ENCODE results near the gene CYLD. TPM values are rescaled to one million over a fixed set of nuclear protein-coding genes. Genes with fewer than 3 reads are reported as not detected.

Gene CYLD
- total and polyA plus RNA-seq, 2 donors (not counting 3 experiments of a cell fraction or from before 2014, with no cell fraction given): 7.4 to 21.5 TPM

DNA sequence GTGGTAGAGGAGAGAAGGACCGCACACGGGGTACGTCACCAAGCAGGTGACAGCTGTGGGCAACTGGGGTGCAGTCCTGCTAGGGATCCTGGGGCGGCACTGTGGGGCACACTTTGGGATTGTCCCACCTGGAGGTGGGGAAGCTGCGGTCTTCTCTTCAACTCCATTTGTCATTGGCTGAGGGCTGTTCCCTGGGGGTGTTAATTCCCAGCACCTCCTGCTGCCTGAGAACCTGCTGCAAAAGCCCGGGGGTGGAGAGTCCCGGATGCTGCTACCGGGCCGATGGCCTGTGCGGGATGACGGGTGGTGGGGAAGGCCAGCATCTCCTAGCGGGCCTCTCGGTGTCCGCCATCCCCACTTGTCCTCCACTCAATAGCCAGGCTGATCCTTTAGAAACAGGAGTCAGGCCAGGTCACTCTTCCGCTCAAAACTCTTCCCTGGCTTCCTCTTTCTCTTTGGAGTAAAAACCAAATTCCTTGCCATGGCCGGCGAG lies 100.2 kb downstream of the CYLD start:
- Histone ChIP-seq H3K4me2 (ENCODE audit: insufficient read depth, low read length) (no peak overlapping the region), H3K27me3 (ENCODE audit: control insufficient read depth in 2 of 2, insufficient read depth in 2 of 2, low read length in 2 of 2) (peaks cover 0 to 3% of the 10 kb centered on the region in 2 experiments), H3K9me1 (replicated peaks; ENCODE audit: control insufficient read depth, extremely low read depth, insufficient read depth, low read length) (no peaks in the 10 kb centered on the region), H3K27ac (ENCODE audit: insufficient read depth, low read depth, low read length) (no peak overlapping the region), H3K4me1 (ENCODE audit: control insufficient read depth, extremely low read depth, insufficient read depth, low read length) (no peaks in the 10 kb centered on the region), H3K79me2 (ENCODE audit: control insufficient read depth, insufficient read depth, low read length) (no peaks in the 10 kb centered on the region), H3K9me3 (replicated peaks; ENCODE audit: control insufficient read depth, insufficient read depth, low read length) (no peaks in the 10 kb centered on the region), H2AFZ (ENCODE audit: low read depth, low read length) (no peak overlapping the region), H3K9ac (replicated peaks; ENCODE audit: extremely low read depth, insufficient read depth, low read length) (no peak overlapping the region), H3K4me3 (replicated peaks in 1 of 3; ENCODE audit: insufficient read depth in 1 of 3, low read depth in 1 of 3, low read length in 3 of 3) (no peak overlapping the region), H4K20me1 (replicated peaks; ENCODE audit: control insufficient read depth, extremely low read depth, insufficient read depth, low read length) (no peaks in the 10 kb centered on the region), H3K36me3 (ENCODE audit: control insufficient read depth in 2 of 2, extremely low read depth in 1 of 2, insufficient read depth in 2 of 2, low read length in 2 of 2) (no peaks in the 10 kb centered on the region)
- no peak for TF ChIP-seq EZH2 (IDR thresholded peaks at IDR 0.05; ENCODE audit: borderline replicate concordance, low read depth, low read length, severe bottlenecking)
- TF ChIP-seq POLR2A (IDR thresholded peaks at IDR 0.05; ENCODE audit: low read depth, low read length): no peak
- TF ChIP-seq, protein P1, sequence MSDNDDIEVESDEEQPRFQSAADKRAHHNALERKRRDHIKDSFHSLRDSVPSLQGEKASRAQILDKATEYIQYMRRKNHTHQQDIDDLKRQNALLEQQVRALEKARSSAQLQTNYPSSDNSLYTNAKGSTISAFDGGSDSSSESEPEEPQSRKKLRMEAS (IDR thresholded peaks at IDR 0.05; ENCODE audit: insufficient read depth, insufficient read length): no peak
- TF ChIP-seq POLR2AphosphoS5 (IDR thresholded peaks at IDR 0.05; ENCODE audit: insufficient read depth, low read depth, low read length): no peak
- TF ChIP-seq, protein P2, sequence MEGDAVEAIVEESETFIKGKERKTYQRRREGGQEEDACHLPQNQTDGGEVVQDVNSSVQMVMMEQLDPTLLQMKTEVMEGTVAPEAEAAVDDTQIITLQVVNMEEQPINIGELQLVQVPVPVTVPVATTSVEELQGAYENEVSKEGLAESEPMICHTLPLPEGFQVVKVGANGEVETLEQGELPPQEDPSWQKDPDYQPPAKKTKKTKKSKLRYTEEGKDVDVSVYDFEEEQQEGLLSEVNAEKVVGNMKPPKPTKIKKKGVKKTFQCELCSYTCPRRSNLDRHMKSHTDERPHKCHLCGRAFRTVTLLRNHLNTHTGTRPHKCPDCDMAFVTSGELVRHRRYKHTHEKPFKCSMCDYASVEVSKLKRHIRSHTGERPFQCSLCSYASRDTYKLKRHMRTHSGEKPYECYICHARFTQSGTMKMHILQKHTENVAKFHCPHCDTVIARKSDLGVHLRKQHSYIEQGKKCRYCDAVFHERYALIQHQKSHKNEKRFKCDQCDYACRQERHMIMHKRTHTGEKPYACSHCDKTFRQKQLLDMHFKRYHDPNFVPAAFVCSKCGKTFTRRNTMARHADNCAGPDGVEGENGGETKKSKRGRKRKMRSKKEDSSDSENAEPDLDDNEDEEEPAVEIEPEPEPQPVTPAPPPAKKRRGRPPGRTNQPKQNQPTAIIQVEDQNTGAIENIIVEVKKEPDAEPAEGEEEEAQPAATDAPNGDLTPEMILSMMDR (IDR thresholded peaks at IDR 0.05; ENCODE audit: extremely low read depth in 1 of 2, insufficient read depth in 1 of 2, low read depth in 1 of 2, low read length in 2 of 2): no peak
- TF ChIP-seq GATA2 (IDR thresholded peaks at IDR 0.05; ENCODE audit: insufficient read depth, insufficient read length, low read depth, low read length): no peak
- TF ChIP-seq FOS (IDR thresholded peaks at IDR 0.05; ENCODE audit: borderline replicate concordance, insufficient read depth, low read length): no peak
- no peak for TF ChIP-seq MYC (IDR thresholded peaks at IDR 0.05; ENCODE audit: low read depth, low read length)
- TF ChIP-seq JUN (IDR thresholded peaks at IDR 0.05; ENCODE audit: borderline replicate concordance, insufficient read depth, insufficient read length, low read depth): no peak
- FAIRE-seq: no peak
- ChIA-PET CTCF (no interaction called here), POLR2A (no interaction called here)
- intact Hi-C loops (cut with micrococcal nuclease): no loop called here
- dilution Hi-C loops (cut with MboI; ENCODE audit: extremely low pct_ligation_motif_present, low sequenced_read_pairs): no loop called here
- BruUV-seq (replicated peaks): no TSS peak
- no peak for DNase-seq (ENCODE audit: low read depth, low spot score)

All from endothelial cell of umbilical vein (primary cell).